Activated CD8-positive, alpha-beta T cell treated with anti-CD3 and anti-CD28 coated beads, Interleukin-2, amount 10 ng/mL, durations not matched to agents 7 days and 5 days (primary cell): ENCODE measurements around the gene FAM237B. TPM values are rescaled to one million over a fixed set of nuclear protein-coding genes. Genes with fewer than 3 reads are reported as not detected.

Source experiments
- ATAC-seq: fragments of 150-1000 bp; cut with Tn5 transposase; one replicate; pipeline ENCODE4 v1.10.0; 2021; ENCODE audit warnings: moderate library complexity
- CTCF ChIA-PET: fragments of 350-600 bp; sonication (Branson Sonifier 250); formaldehyde crosslinking; loops from one replicate; lab custom pipeline; 2021; ENCODE audit warnings: antibody characterized with exemption; lab: Charles Lee
- POLR2A ChIA-PET: fragments of 350-600 bp; sonication (Branson Sonifier 250); formaldehyde crosslinking; loops from one replicate; lab custom pipeline; 2021; ENCODE audit warnings: antibody characterized with exemption; lab: Charles Lee
- DNase-seq: peaks from one replicate; pipeline ENCODE4 v3.0.0-alpha.2; 2020
- H3K27ac Mint-ChIP-seq: one replicate; pipeline ENCODE4 v1.8.0; 2021; ENCODE audit warnings: mild to moderate bottlenecking, mixed read lengths
- H3K27me3 Mint-ChIP-seq: one replicate; pipeline ENCODE4 v1.8.0; 2021; ENCODE audit warnings: low read depth, mixed read lengths
- H3K36me3 Mint-ChIP-seq: one replicate; pipeline ENCODE4 v1.8.0; 2021; ENCODE audit warnings: low read depth, mixed read lengths
- H3K4me1 Mint-ChIP-seq: one replicate; pipeline ENCODE4 v1.8.0; 2021; ENCODE audit warnings: low read depth, mixed read lengths
- H3K4me3 Mint-ChIP-seq: one replicate; pipeline ENCODE4 v1.8.0; 2021; ENCODE audit warnings: mild to moderate bottlenecking, mixed read lengths
- H3K9me3 Mint-ChIP-seq: one replicate; pipeline ENCODE4 v1.8.0; 2022; ENCODE audit warnings: mixed read lengths; ENCODE audit not compliant: insufficient read depth
- total RNA-seq, 2 experiments: library from RNA; stranded (reverse); gene quantifications; one replicate each; pipeline ENCODE4 v1.2.3, GENCODE V29; 2021

The FAM237B gene
- total RNA-seq, 2 experiments from 2014 or later = not detected

- no peak overlapping the region for H3K27ac Mint-ChIP-seq
- no peaks in the 10 kb centered on the region for H3K9me3 Mint-ChIP-seq
- POLR2A ChIA-PET = no interaction called here
- H3K36me3 Mint-ChIP-seq = no peaks in the 10 kb centered on the region
- peaks cover 5% of the 10 kb centered on the region for H3K27me3 Mint-ChIP-seq
- no peak overlapping the region for H3K4me3 Mint-ChIP-seq
- H3K4me1 Mint-ChIP-seq = no peaks in the 10 kb centered on the region
- DNase-seq = no peak
- ATAC-seq = no peak
- CTCF ChIA-PET = no interaction called here
Observed at GRCh38 chr7:90334193-90334843, 13.2 kb upstream of the FAM237B start.

DNA sequence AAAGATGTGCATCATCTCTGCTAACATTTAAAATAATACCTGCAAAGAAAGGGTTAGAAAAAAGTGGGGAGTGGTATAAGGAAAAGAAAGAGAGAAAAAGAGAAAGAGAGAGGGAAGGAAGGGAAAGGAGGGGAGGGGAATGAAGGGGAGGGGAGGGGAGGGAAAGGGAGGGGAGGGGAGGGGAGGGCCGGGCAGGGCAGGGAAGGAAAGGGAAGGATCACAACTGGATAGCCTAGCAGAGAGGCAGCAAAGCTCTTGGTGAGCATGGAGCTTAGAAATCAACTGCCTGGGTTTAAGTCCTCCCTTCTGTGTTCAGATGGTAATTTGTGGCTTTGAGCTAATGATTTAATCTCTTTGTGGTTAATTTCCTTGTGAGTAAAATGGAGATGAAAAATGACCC lies 5.4 kb upstream of the FAM237B start:
- no peaks in the 10 kb centered on the region for H3K9me3 Mint-ChIP-seq
- no peak overlapping the region for H3K27ac Mint-ChIP-seq
- H3K4me3 Mint-ChIP-seq = no peak overlapping the region
- CTCF ChIA-PET = no interaction called here
- ATAC-seq (no peak), DNase-seq (no peak)
- H3K4me1 Mint-ChIP-seq = no peaks in the 10 kb centered on the region
- H3K36me3 Mint-ChIP-seq = no peaks in the 10 kb centered on the region
- POLR2A ChIA-PET = no interaction called here
- peaks cover 23% of the 10 kb centered on the region for H3K27me3 Mint-ChIP-seq

- ATAC-seq (no peak), DNase-seq (no peak)
- H3K27ac Mint-ChIP-seq = no peak overlapping the region
Observed at GRCh38 chr7:90322837-90323236, 1.7 kb upstream of the FAM237B start.

GRCh38 chr7:90320418-90320800 lies 695 bp downstream of the FAM237B start:
- no peak for ATAC-seq
- H3K4me1 Mint-ChIP-seq = peaks cover 3% of the 10 kb centered on the region
- no peak overlapping the region for H3K27ac Mint-ChIP-seq
- no peak overlapping the region for H3K4me3 Mint-ChIP-seq
- no peaks in the 10 kb centered on the region for H3K36me3 Mint-ChIP-seq
- H3K27me3 Mint-ChIP-seq = peaks cover 44% of the 10 kb centered on the region
- no peaks in the 10 kb centered on the region for H3K9me3 Mint-ChIP-seq
- CTCF ChIA-PET = interaction anchor here (1.4 kb wide), 1 partner anchor 107 kb away, joined by 4 read pairs; no protein-coding TSS in a partner anchor
- POLR2A ChIA-PET = no interaction called here
- DNase-seq = no peak

More at GRCh38 chr7:90322837-90323236, 1.7 kb upstream of the FAM237B start:
- no peaks in the 10 kb centered on the region for H3K9me3 Mint-ChIP-seq
- H3K27me3 Mint-ChIP-seq = peaks cover 40% of the 10 kb centered on the region
- peaks cover 3% of the 10 kb centered on the region for H3K4me1 Mint-ChIP-seq
- ChIA-PET CTCF (interaction anchor here (1.6 kb wide), 1 partner anchor 23 kb away, joined by 3 read pairs; no protein-coding TSS in a partner anchor), POLR2A (no interaction called here)
- no peak overlapping the region for H3K4me3 Mint-ChIP-seq
- no peaks in the 10 kb centered on the region for H3K36me3 Mint-ChIP-seq

DNA sequence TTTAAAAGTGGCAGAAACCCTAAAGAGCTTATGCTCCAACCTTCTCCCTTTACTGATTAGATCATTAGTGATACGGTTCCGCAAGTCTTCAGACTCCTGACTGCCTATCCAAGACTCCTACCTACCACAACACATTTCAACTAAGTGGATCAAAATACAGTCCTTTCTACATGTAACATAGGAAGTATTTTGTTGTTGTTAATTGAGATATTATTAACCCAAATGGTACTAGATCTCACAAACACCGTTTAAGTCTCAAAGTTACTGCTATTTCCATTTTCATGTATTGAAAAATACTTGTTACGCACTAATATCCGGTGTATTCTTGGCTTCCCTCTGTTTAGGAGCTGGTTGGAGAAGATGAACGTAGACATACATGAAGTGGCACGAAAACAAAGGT lies 1.1 kb downstream of the FAM237B start:
- DNase-seq (no peak), ATAC-seq (no peak)
- Mint-ChIP-seq H3K27ac (no peak overlapping the region), H3K9me3 (no peaks in the 10 kb centered on the region), H3K4me3 (no peak overlapping the region), H3K27me3 (peaks cover 48% of the 10 kb centered on the region), H3K36me3 (no peaks in the 10 kb centered on the region), H3K4me1 (peaks cover 3% of the 10 kb centered on the region)
- ChIA-PET CTCF (interaction anchor here (1.4 kb wide), 1 partner anchor 108 kb away, joined by 4 read pairs; no protein-coding TSS in a partner anchor), POLR2A (no interaction called here)

- CTCF ChIA-PET = interaction anchor here (1.9 to 2.6 kb wide), 3 partner anchors 32 to 114 kb away, joined by 5 to 20 read pairs (median 6); no protein-coding TSS in a partner anchor
- Mint-ChIP-seq H3K36me3 (no peaks in the 10 kb centered on the region), H3K27ac (no peak overlapping the region), H3K4me1 (no peaks in the 10 kb centered on the region), H3K4me3 (no peak overlapping the region), H3K27me3 (peaks cover 18% of the 10 kb centered on the region), H3K9me3 (no peaks in the 10 kb centered on the region)
- POLR2A ChIA-PET = no interaction called here
- no peak for DNase-seq
- ATAC-seq = no peak
Observed at GRCh38 chr7:90313907-90314306, 7.2 kb downstream of the FAM237B start.

- DNase-seq (no peak), ATAC-seq (no peak)
- no peak overlapping the region for H3K27ac Mint-ChIP-seq
- no peaks in the 10 kb centered on the region for H3K36me3 Mint-ChIP-seq
- ChIA-PET CTCF (interaction anchor here (1.5 to 2.6 kb wide), 7 partner anchors 33 to 119 kb away, joined by 3 to 20 read pairs (median 6); no protein-coding TSS in a partner anchor), POLR2A (no interaction called here)
- no peaks in the 10 kb centered on the region for H3K9me3 Mint-ChIP-seq
- H3K4me1 Mint-ChIP-seq = no peaks in the 10 kb centered on the region
- no peak overlapping the region for H3K4me3 Mint-ChIP-seq
- H3K27me3 Mint-ChIP-seq = peaks cover 16% of the 10 kb centered on the region
Observed at GRCh38 chr7:90312745-90313144, 8.4 kb downstream of the FAM237B start.

- no peaks in the 10 kb centered on the region for H3K9me3 Mint-ChIP-seq
- peaks cover 10% of the 10 kb centered on the region for H3K27me3 Mint-ChIP-seq
- H3K4me3 Mint-ChIP-seq = no peak overlapping the region
- ChIA-PET POLR2A (no interaction called here), CTCF (interaction anchor here (0.9 to 2.1 kb wide), 5 partner anchors 35 to 120 kb away, joined by 3 to 9 read pairs (median 3); partner anchors contain the start of gene GTPBP10)
- no peaks in the 10 kb centered on the region for H3K4me1 Mint-ChIP-seq
- ATAC-seq (no peak), DNase-seq (no peak)
- H3K27ac Mint-ChIP-seq = no peak overlapping the region
- H3K36me3 Mint-ChIP-seq = no peaks in the 10 kb centered on the region
Observed at GRCh38 chr7:90311175-90311574, 9.9 kb downstream of the FAM237B start.

GRCh38 chr7:90309872-90310271 lies 11.2 kb downstream of the FAM237B start:
- CTCF ChIA-PET = interaction anchor here (1.0 kb wide), 1 partner anchor 118 kb away, joined by 4 read pairs; no protein-coding TSS in a partner anchor
- DNase-seq = no peak
- POLR2A ChIA-PET = no interaction called here
- no peak for ATAC-seq
- Mint-ChIP-seq H3K4me1 (no peaks in the 10 kb centered on the region), H3K36me3 (no peaks in the 10 kb centered on the region), H3K27ac (no peak overlapping the region), H3K4me3 (no peak overlapping the region), H3K9me3 (no peaks in the 10 kb centered on the region), H3K27me3 (peaks cover 6% of the 10 kb centered on the region)

DNA sequence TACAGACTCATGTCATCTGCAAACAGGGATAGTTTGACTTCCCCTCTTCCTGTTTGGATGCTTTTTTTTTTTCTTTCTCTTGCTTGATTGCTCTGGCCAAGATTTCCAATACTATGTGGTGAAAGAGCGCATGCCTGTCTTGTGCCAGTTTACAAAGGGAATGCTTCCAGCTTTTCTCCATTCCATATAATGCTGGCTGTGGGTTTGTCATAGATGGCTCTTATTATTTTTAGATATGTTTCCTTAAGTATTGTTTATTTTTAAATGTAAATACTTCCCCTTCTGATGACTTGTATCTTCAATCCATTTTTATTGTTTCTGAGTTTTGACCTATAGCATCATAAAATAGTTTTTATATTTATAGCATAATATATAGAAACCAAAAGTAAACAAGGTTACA lies 17.9 kb downstream of the FAM237B start:
- CTCF ChIA-PET = no interaction called here

DNA sequence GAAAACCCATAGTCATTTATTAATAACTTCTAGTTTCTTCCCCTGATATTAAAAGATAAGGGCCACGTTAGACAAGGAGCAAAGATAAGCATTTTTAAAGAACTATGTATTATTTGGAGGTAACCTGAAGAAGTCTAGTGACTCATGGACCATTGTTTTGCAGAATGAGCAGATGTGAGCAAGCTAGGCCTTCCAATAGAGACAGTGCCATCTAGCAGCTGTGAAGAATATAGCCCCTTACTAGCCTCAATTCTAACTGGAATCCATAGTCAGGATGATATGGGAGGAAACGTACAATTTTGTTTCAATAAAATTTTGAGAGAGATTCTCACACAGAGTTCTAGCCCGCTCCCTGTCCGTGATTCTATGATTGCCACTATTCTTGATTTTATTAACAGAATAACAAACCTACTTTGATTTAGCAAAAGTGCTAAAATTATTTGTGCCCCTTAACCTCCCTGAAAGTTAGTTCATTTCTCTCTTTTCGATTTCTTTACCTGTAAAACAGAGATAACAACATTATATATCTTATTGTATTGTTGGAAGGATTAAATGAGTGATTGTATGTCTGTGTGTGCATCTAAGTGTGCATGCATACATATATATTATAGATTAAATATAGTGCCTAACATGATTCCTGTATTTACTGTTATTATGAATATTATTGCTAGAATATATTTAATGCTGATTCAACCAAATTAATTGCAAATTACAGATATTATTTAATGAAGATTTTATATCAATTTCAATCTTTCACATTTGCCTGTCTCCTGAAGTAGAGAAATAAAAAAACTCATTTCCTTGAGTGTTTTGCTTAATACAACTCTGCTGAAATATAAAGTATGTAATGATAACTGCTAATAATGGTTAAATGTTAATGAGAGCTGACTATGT lies 22.7 kb downstream of the FAM237B start:
- no peaks in the 10 kb centered on the region for H3K36me3 Mint-ChIP-seq
- CTCF ChIA-PET = interaction anchor here (0.8 to 1.6 kb wide), 6 partner anchors 8 to 146 kb away, joined by 3 to 4 read pairs (median 3); partner anchors contain the start of gene STEAP1
- no peak overlapping the region for H3K4me3 Mint-ChIP-seq

More for the DNA sequence above, 17.9 kb downstream of the FAM237B start:
- Mint-ChIP-seq H3K36me3 (no peaks in the 10 kb centered on the region), H3K4me1 (no peaks in the 10 kb centered on the region), H3K9me3 (no peaks in the 10 kb centered on the region), H3K27ac (no peak overlapping the region), H3K27me3 (peaks cover 8% of the 10 kb centered on the region), H3K4me3 (no peak overlapping the region)
- DNase-seq = no peak
- POLR2A ChIA-PET = no interaction called here
- no peak for ATAC-seq

More for the DNA sequence above, 22.7 kb downstream of the FAM237B start:
- H3K9me3 Mint-ChIP-seq = no peaks in the 10 kb centered on the region
- H3K27me3 Mint-ChIP-seq = peaks cover 9% of the 10 kb centered on the region
- ATAC-seq = no peak
- no peak for DNase-seq
- POLR2A ChIA-PET = no interaction called here
- no peaks in the 10 kb centered on the region for H3K4me1 Mint-ChIP-seq
- no peak overlapping the region for H3K27ac Mint-ChIP-seq
